ENCODE results near the gene PCOLCE2.

Gene PCOLCE2

DNA sequence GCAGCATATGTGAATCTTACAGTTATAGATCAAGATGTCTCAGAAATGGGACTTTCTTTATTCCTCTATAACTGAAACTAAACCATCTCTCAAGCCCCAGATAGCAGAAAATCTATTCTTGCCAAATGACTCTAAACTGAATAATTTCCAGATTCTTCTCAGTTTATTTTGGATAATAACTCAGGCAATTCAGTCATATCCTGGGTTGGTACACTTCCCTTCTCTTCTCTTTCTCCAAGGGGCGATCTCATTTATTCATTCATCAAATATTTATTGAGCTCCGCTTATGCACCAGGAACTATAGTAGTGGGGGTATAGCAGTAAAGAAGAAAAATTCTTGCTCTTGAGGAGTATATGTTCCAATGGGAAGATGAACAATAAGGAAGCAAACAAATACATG lies 13.5 kb upstream of the PCOLCE2 start:
- DNase-seq (ENCODE audit: extremely low read depth, low read depth): no peak
- TF ChIP-seq, protein P1, sequence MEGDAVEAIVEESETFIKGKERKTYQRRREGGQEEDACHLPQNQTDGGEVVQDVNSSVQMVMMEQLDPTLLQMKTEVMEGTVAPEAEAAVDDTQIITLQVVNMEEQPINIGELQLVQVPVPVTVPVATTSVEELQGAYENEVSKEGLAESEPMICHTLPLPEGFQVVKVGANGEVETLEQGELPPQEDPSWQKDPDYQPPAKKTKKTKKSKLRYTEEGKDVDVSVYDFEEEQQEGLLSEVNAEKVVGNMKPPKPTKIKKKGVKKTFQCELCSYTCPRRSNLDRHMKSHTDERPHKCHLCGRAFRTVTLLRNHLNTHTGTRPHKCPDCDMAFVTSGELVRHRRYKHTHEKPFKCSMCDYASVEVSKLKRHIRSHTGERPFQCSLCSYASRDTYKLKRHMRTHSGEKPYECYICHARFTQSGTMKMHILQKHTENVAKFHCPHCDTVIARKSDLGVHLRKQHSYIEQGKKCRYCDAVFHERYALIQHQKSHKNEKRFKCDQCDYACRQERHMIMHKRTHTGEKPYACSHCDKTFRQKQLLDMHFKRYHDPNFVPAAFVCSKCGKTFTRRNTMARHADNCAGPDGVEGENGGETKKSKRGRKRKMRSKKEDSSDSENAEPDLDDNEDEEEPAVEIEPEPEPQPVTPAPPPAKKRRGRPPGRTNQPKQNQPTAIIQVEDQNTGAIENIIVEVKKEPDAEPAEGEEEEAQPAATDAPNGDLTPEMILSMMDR (IDR thresholded peaks at IDR 0.05; ENCODE audit: low read depth, low read length): no peak

DNA sequence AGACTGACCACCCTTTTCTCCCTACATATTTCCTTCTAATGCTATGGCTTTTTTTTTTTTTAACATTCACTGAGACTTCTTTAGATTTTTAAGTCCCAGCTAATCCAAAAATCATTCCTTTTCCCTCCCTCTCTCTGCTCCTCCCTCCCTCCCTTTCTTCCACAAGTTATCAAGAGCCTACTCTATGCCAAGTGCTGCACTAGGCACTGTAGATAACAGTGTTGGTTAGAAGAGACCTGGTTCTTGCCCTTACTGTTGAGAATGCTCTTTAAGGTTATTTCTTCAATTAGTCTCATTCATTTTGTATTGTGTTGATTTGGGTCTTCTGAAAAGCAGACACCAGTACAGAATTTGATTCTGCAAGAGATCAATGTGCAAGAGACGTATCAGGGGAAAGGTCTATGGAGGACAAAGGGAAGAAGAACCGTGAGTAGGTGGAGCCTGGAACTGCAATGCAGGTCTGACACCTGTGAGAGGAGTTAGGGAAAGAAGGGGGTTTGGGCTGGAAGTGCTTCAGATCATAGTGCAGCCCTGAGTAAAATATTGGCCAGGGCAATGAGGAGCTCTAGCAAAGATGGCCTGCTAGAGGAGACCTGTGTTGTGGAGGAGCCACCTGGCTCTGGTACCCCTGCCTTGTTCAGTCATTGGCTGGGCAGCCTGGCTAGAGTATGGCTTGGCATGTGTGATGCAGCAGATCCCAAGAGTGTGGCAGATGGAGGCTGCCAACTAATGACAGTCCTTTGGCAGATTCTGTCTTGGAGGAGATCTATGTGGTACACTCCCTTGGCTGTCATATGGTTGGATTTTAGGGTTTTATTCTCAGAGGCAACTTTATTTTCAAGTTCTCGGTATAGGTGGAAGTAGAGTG lies 9.7 kb upstream of the PCOLCE2 start:
- no peak for DNase-seq (ENCODE audit: extremely low read depth, low read depth)
- TF ChIP-seq, protein P1 (IDR thresholded peaks at IDR 0.05; ENCODE audit: low read depth, low read length): no peak

- TF ChIP-seq, protein P1 (IDR thresholded peaks at IDR 0.05; ENCODE audit: low read depth, low read length): no peak
- no peak for DNase-seq (ENCODE audit: extremely low read depth, low read depth)
Measured at GRCh38 chr3:142897807-142898206, 8.9 kb upstream of the PCOLCE2 start.

- TF ChIP-seq, protein P1 (IDR thresholded peaks at IDR 0.05; ENCODE audit: low read depth, low read length): no peak
- no peak for DNase-seq (ENCODE audit: extremely low read depth, low read depth)
Measured at GRCh38 chr3:142896996-142897395, 8.1 kb upstream of the PCOLCE2 start.

- no peak for DNase-seq (ENCODE audit: extremely low read depth, low read depth)
- TF ChIP-seq, protein P1 (IDR thresholded peaks at IDR 0.05; ENCODE audit: low read depth, low read length): no peak
Measured at GRCh38 chr3:142896201-142896755, 7.4 kb upstream of the PCOLCE2 start.

- DNase-seq (ENCODE audit: extremely low read depth, low read depth): no peak
- TF ChIP-seq, protein P1 (IDR thresholded peaks at IDR 0.05; ENCODE audit: low read depth, low read length): no peak
Measured at GRCh38 chr3:142894493-142894892, 5.6 kb upstream of the PCOLCE2 start.

DNA sequence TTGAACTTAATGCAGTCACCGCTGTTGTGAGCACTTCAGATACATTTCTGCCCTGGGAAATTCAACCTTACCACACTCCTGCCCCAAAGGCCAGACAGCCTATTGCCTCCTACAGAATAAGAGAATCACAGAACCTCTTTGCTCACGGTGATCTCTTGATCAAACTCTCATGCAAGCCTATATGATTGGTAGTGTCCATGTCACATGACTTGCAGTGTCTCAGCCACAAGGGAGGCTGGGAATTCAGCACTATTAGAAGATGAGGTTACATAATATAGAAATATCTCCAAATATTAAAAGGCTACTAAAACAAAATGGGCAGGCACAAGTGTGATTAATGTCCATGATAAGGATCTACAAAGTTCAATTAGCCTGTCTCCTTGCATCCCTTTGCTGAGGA lies 3.8 kb upstream of the PCOLCE2 start:
- TF ChIP-seq, protein P1 (IDR thresholded peaks at IDR 0.05; ENCODE audit: low read depth, low read length): no peak

More for the DNA sequence above, 3.8 kb upstream of the PCOLCE2 start:
- no peak for DNase-seq (ENCODE audit: extremely low read depth, low read depth)

Measured in AG09319 (cell line).